GM12891 (cell line): ENCODE data around the gene MAD1L1.

Experiments
- DNase-seq: peaks from one replicate; pipeline ENCODE4 v3.0.0; 2011; ENCODE audit warnings: low spot score; ENCODE audit not compliant: insufficient read length
- FAIRE-seq: peaks from 2 replicates; lab custom pipeline; 2011; peaks lifted over from hg19 to GRCh38; lab: Jason Lieb, UNC
- PAX5 ChIP-seq: IDR thresholded peaks from 2 replicates; pipeline ENCODE4 v1.6.1; 2011; ENCODE audit warnings: low read length, moderate library complexity, mild to moderate bottlenecking; ENCODE audit not compliant: insufficient read depth, severe bottlenecking
- POLR2A ChIP-seq: IDR thresholded peaks from 2 replicates; pipeline ENCODE4 v1.6.1; 2011; ENCODE audit warnings: low read depth, low read length, control low read depth
- POLR2AphosphoS5 ChIP-seq: IDR thresholded peaks from 2 replicates; pipeline ENCODE4 v1.6.1; 2011; ENCODE audit warnings: low read depth, low read length, control low read depth
- POU2F2 ChIP-seq: IDR thresholded peaks from 2 replicates; pipeline ENCODE4 v1.6.1; 2011; ENCODE audit warnings: low read depth, mild to moderate bottlenecking, control low read depth, low read length, moderate library complexity
- SPI1 ChIP-seq: IDR thresholded peaks from 2 replicates; pipeline ENCODE4 v1.6.1; 2011; ENCODE audit warnings: low read depth, low read length, control low read depth
- TAF1 ChIP-seq: IDR thresholded peaks from 2 replicates; pipeline ENCODE4 v1.6.1; 2011; ENCODE audit warnings: low read depth, low read length, control low read depth

Gene MAD1L1

GRCh38 chr7:2023877-2024566, 208.7 kb downstream of the MAD1L1 start:
- TF ChIP-seq POLR2AphosphoS5 (no peak), SPI1 (no peak), POU2F2 (no peak), POLR2A (no peak), TAF1 (no peak), PAX5 (no peak)
- FAIRE-seq (no peak), DNase-seq (no peak)

GRCh38 chr7:2022737-2023250, 210.0 kb downstream of the MAD1L1 start:
- no peak for DNase-seq
- no peak for TF ChIP-seq PAX5
- TF ChIP-seq POLR2A = no peak
- FAIRE-seq = no peak

GRCh38 chr7:2022021-2022409, 210.7 kb downstream of the MAD1L1 start:
- TF ChIP-seq SPI1 (no peak), POLR2A (no peak), TAF1 (no peak), POU2F2 (no peak), PAX5 (no peak), POLR2AphosphoS5 (no peak)
- no peak for FAIRE-seq
- no peak for DNase-seq

- no peak for FAIRE-seq
- TF ChIP-seq PAX5 = peak; percentile 89
- no peak for TF ChIP-seq POLR2AphosphoS5
- 0 out of 2 replicates have a peak, but pooled peaks have one; percentile 36 for TF ChIP-seq POU2F2
- TF ChIP-seq POLR2A = no peak
- no peak for TF ChIP-seq SPI1
- TF ChIP-seq TAF1 = no peak
- DNase-seq = peak; percentile 80
These were observed 212.8 kb downstream of the MAD1L1 start for GRCh38 chr7:2019711-2020511.

GRCh38 chr7:2019461-2019710, 213.4 kb downstream of the MAD1L1 start:
- TF ChIP-seq POLR2AphosphoS5 = no peak
- no peak for TF ChIP-seq POLR2A
- no peak for TF ChIP-seq POU2F2
- TF ChIP-seq TAF1 = no peak
- TF ChIP-seq SPI1 = no peak
- no peak for TF ChIP-seq PAX5
- DNase-seq = no peak
- FAIRE-seq = peak; percentile 96

GRCh38 chr7:2018569-2019460, 213.9 kb downstream of the MAD1L1 start:
- FAIRE-seq (peak; percentile 43), DNase-seq (no peak)
- TF ChIP-seq SPI1 (no peak), PAX5 (no peak), POLR2A (no peak), TAF1 (no peak), POLR2AphosphoS5 (no peak), POU2F2 (no peak)

GRCh38 chr7:2017914-2018568, 214.7 kb downstream of the MAD1L1 start:
- TF ChIP-seq POLR2A (no peak), POU2F2 (no peak), POLR2AphosphoS5 (no peak), SPI1 (no peak), PAX5 (no peak), TAF1 (no peak)
- DNase-seq (no peak), FAIRE-seq (no peak)

GRCh38 chr7:2017481-2017891, 215.3 kb downstream of the MAD1L1 start:
- TF ChIP-seq POLR2AphosphoS5 (no peak), POU2F2 (no peak), SPI1 (no peak), TAF1 (no peak), POLR2A (no peak)
- DNase-seq (no peak), FAIRE-seq (no peak)

GRCh38 chr7:2016761-2017480, 215.8 kb downstream of the MAD1L1 start:
- FAIRE-seq (no peak), DNase-seq (no peak)
- TF ChIP-seq POLR2AphosphoS5 = no peak
- no peak for TF ChIP-seq PAX5
- TF ChIP-seq TAF1 = no peak
- TF ChIP-seq POLR2A = no peak
